Right cardiac atrium (tissue), 5 donors: ENCODE measurements around the gene ANKRD16. TPM values are rescaled to one million over a fixed set of nuclear protein-coding genes. Genes with fewer than 3 reads are reported as not detected.
"Not testable (repeated sequence)": the region's sequence is repeated elsewhere in the genome, so short reads cannot be mapped to it uniquely, and the experiment has no call there.

Source experiments
- ATAC-seq, 2 donors: fragments of 200-7000 bp; cut with Tn5 transposase; one replicate each; pipeline versions ENCODE4 v1.8.0 to v1.9.1; 2020; ENCODE audit warnings: moderate library complexity in 2 of 2, mild to moderate bottlenecking in 1 of 2
- DNase-seq, 3 donors: peaks; one replicate each; pipeline ENCODE4 v3.0.0-alpha.2; 2020
- H3K27ac ChIP-seq: one replicate; pipeline ENCODE4 v1.5.1; 2013; ENCODE audit warnings: mild to moderate bottlenecking, low read length, control low read depth, moderate library complexity
- H3K27me3 ChIP-seq: one replicate; pipeline ENCODE4 v1.6.1; 2013; ENCODE audit not compliant: control insufficient read depth, insufficient read depth
- H3K4me1 ChIP-seq: one replicate; pipeline ENCODE4 v1.6.1; 2013; ENCODE audit warnings: low read length; ENCODE audit not compliant: control insufficient read depth, insufficient read depth
- H3K4me3 ChIP-seq: one replicate; pipeline ENCODE4 v1.5.1; 2013; ENCODE audit warnings: low read length, control low read depth
- H3K9me3 ChIP-seq: one replicate; pipeline ENCODE4 v1.6.1; 2013; ENCODE audit warnings: low read length; ENCODE audit not compliant: control insufficient read depth
- WGBS: extraction: QIAGEN DNeasy Blood & Tissue Kit; methylation state at CpG from one replicate; pipeline ENCODE4 v1.1.7; 2013; 5-methylcytosine and 5-hydroxymethylcytosine counted together
- intact Hi-C, 4 donors: fragments of 100-400 bp; cut with DNase I; formaldehyde crosslinking; loops; one replicate each; pipeline versions ENCODE4 v1.11.0 to v1.14.0; 2022 to 2023
- polyA plus RNA-seq: library from polyadenylated mRNA; stranded (reverse); fragments of 200-250 nt; gene quantifications from one replicate; pipeline ENCODE4 v1.2.3, GENCODE V29; 2013
- total RNA-seq, 4 donors: library from RNA; stranded (reverse); fragmentation: NEBNext Ultra II Directional; extraction: Animal tissue kit (Norgen Biotek cat#: 25700); gene quantifications; one replicate each; pipeline ENCODE4 v1.2.1, GENCODE V29; 2021
- donor health status: healthy with polysubstance abuse.
- donor health status: DM: no; HTN: yes; CAD: no.
- donor health status: DM: no; HTN: no; CAD: no.
- donor health status: DM: no; HTN: yes; CAD: no; lungs with severe emphysema.
- donor health status: DM: yes; HTN: yes; CAD: no.

ANKRD16 gene
- total and polyA plus RNA-seq, 5 donors: 2.6 to 4.3 (median 4.0) TPM

DNA sequence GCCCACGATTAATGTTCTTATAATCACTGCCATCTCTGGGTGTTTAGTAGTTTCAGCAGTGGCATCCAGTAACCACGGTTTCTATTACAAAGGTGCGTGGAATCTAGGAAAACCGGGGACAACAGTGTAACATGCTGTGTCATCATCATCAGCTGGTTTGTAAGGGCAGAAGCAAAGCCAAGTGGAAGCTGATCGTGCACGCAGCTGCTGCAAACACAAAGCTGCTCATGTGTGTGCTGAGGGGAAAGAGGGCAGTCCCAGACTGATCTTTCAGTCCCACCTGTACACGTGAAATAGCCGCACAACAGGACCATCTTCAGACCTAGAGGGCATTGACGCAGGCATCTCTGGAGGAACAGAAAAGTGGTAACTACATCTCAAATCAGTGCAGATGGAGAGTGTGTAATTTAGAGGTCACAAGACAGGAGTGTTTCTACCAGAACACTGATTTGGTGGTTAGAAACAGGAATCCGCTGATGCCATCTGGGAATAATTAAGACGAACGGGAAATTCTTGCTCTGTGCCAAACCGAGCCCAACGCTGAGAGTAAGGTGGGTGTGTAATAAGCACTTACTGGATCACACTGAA is 13.4 kb downstream of the ANKRD16 start:
- Histone ChIP-seq H3K4me3 (no peak overlapping the region), H3K4me1 (no peaks in the 10 kb centered on the region), H3K9me3 (no peaks in the 10 kb centered on the region), H3K27me3 (no peaks in the 10 kb centered on the region), H3K27ac (no peak overlapping the region)
- ATAC-seq (no peak), DNase-seq (no peak)
- WGBS: 77% methylated on average over 14 of the region's 14 CpGs
- intact Hi-C loops: loop anchor here in 3 of 4 donors (10.0 kb wide), 2 partner anchors 61 to 191 kb away; partner anchors contain the start of genes TASOR2 (in 2 of the 3) and GDI2 (in 1 of the 3)

- intact Hi-C loops: loop anchor here in 3 of 4 donors (10.0 kb wide), 2 partner anchors 59 to 189 kb away; partner anchors contain the start of genes TASOR2 (in 2 of the 3) and GDI2 (in 1 of the 3)
- peak; percentile 39 to 73 (median 62) for DNase-seq
- no peak overlapping the region for H3K27ac ChIP-seq
- H3K4me3 ChIP-seq: no peak overlapping the region
- ATAC-seq: peak; percentile 78 to 85
- H3K27me3 ChIP-seq: no peaks in the 10 kb centered on the region
- H3K4me1 ChIP-seq: no peaks in the 10 kb centered on the region
- WGBS: 51% methylated on average over 9 of the region's 9 CpGs
- H3K9me3 ChIP-seq: no peaks in the 10 kb centered on the region
These were observed 16.1 kb downstream of the ANKRD16 start for GRCh38 chr10:5873515-5873995.

- H3K27me3 ChIP-seq: no peaks in the 10 kb centered on the region
- H3K9me3 ChIP-seq: no peaks in the 10 kb centered on the region
- DNase-seq (no peak), ATAC-seq (no peak)
- WGBS: 40% methylated on average over 5 of the region's 5 CpGs
- H3K4me1 ChIP-seq: no peaks in the 10 kb centered on the region
- no peak overlapping the region for H3K4me3 ChIP-seq
- no peak overlapping the region for H3K27ac ChIP-seq
- intact Hi-C loops: loop anchor here in 3 of 4 donors (10.0 kb wide), 2 partner anchors 57 to 187 kb away; partner anchors contain the start of genes TASOR2 (in 2 of the 3) and GDI2 (in 1 of the 3)
These were observed 18.1 kb downstream of the ANKRD16 start for GRCh38 chr10:5871596-5871995.

GRCh38 chr10:5869156-5869555 is 20.5 kb downstream of the ANKRD16 start:
- no peak overlapping the region for H3K27ac ChIP-seq
- no peaks in the 10 kb centered on the region for H3K9me3 ChIP-seq
- no peaks in the 10 kb centered on the region for H3K27me3 ChIP-seq
- 82% methylated on average over 3 of the region's 3 CpGs for WGBS
- no peak overlapping the region for H3K4me3 ChIP-seq
- intact Hi-C loops: no loop called here
- ATAC-seq: no peak
- DNase-seq: no peak
- no peaks in the 10 kb centered on the region for H3K4me1 ChIP-seq

GRCh38 chr10:5868383-5868782 is 21.3 kb downstream of the ANKRD16 start:
- 99% methylated on average over 8 of the region's 8 CpGs for WGBS
- not testable (repeated sequence) for H3K4me1 ChIP-seq

GRCh38 chr10:5867091-5867615 is 22.5 kb downstream of the ANKRD16 start:
- H3K27ac ChIP-seq, H3K4me3 ChIP-seq, H3K9me3 ChIP-seq, intact Hi-C loops, ATAC-seq, H3K27me3 ChIP-seq, H3K4me1 ChIP-seq, DNase-seq: not testable (repeated sequence)
- WGBS: 47% methylated on average over 4 of the region's 4 CpGs

More at GRCh38 chr10:5868383-5868782, 21.3 kb downstream of the ANKRD16 start:
- H3K27me3 ChIP-seq, ATAC-seq, DNase-seq, intact Hi-C loops, H3K4me3 ChIP-seq, H3K9me3 ChIP-seq, H3K27ac ChIP-seq: not testable (repeated sequence)

DNA sequence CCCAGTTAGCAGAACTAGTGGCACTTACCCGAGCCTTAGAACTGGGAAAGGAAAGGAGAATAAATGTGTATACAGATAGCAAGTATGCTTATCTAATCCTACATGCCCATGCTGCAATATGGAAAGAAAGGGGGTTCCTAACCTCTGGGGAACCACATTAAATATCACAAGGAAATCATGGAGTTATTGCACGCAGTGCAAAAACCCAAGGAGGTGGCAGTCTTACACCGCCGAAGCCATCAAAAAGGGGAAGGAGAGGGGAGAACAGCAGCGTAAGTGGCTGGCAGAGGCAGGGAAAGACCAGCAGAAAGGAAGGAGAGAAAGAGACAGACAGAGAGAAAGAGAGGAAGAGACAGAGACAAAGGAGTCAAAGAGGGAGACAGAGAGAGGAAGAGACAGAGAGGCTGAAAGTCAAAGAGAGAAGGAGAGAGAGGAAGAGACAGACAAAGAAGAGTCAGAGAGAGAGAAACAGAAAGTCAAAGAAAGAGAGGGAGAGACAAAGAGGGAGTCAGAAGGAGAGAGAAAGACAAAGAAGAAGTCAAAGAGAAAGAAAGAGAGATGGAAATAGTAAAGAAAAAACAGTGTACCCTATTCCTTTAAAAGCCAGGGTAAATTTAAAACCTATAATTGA is 23.1 kb downstream of the ANKRD16 start:
- H3K4me1 ChIP-seq, ATAC-seq, intact Hi-C loops, DNase-seq, H3K27ac ChIP-seq, H3K27me3 ChIP-seq, H3K9me3 ChIP-seq, H3K4me3 ChIP-seq: not testable (repeated sequence)
- WGBS: 76% methylated on average over 5 of the region's 5 CpGs

GRCh38 chr10:5862981-5863685 is 26.6 kb downstream of the ANKRD16 start:
- ATAC-seq, H3K9me3 ChIP-seq, H3K4me3 ChIP-seq, H3K4me1 ChIP-seq, DNase-seq, H3K27ac ChIP-seq, intact Hi-C loops, H3K27me3 ChIP-seq: not testable (repeated sequence)
- WGBS: 95% methylated on average over 9 of the region's 9 CpGs

DNA sequence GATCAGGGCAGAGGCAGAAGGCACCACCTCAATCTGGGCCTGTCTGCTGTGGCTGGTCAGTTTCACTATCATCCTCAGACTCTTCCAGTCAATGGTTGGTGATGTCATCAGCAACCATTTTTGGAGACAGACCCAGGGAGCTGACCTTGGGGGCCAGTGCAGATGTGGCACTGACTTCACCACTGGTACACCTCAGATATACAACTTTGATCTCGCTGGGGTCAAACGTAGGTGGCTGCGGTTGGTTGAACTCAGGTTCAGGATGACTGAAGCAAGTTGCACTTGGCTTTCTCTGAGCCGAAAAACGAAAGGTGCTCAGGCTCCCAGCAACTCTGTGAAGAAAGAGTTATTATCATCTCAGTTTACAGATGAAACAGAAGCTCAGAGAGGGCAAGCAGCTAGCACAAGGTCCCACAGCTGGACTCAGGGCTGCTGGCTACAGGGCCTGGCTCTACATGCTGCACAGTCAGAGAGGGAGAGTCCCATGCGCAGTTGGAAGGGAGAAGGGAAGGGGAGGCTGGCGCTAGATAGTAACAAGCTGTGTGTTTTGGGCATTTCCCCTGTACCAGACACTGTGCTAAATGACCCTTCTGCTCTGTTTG is 27.2 kb downstream of the ANKRD16 start:
- Histone ChIP-seq H3K4me1 (no peaks in the 10 kb centered on the region), H3K4me3 (no peak overlapping the region), H3K27me3 (no peaks in the 10 kb centered on the region), H3K9me3 (no peaks in the 10 kb centered on the region), H3K27ac (no peak overlapping the region)
- DNase-seq (no peak), ATAC-seq (no peak)
- WGBS: 96% methylated on average over 7 of the region's 7 CpGs
- intact Hi-C loops: no loop called here

DNA sequence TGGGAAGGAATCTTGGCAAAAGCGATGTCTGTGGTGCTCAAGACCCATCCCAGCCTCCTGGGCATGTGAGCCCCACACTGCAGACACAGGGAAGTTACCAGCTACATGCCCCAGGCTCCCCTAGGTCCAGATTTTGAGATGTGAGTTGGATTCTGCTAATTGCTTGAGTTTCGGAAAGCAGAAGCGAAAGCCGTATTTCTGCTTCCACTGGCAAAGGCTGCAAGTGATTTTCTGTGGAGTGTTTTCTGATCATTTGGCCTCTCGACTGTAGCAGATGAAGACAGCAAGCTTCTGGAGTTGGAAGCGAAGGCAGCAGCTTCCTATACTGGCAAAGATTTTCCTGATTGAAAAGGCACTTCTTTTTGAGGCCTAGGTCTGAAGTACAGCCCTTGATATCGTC is 29.6 kb downstream of the ANKRD16 start:
- Histone ChIP-seq H3K4me1 (no peaks in the 10 kb centered on the region), H3K27ac (no peak overlapping the region), H3K4me3 (no peak overlapping the region), H3K9me3 (no peaks in the 10 kb centered on the region), H3K27me3 (no peaks in the 10 kb centered on the region)
- no peak for DNase-seq
- no peak for ATAC-seq
- intact Hi-C loops: no loop called here
- 78% methylated on average over 7 of the region's 7 CpGs for WGBS
